Measurements from ENCODE around the gene CFAP221.

Gene CFAP221

GRCh38 chr2:119537792-119538191 lies 6.5 kb upstream of the CFAP221 start:
- DNase-seq = no peak

GRCh38 chr2:119541476-119541875 lies 2.8 kb upstream of the CFAP221 start:
- DNase-seq = no peak

- DNase-seq = no peak
Observed at GRCh38 chr2:119544939-119545475, 758 bp downstream of the CFAP221 start.

GRCh38 chr2:119545754-119546446 lies 1.7 kb downstream of the CFAP221 start:
- DNase-seq = no peak

- DNase-seq = no peak
Observed at GRCh38 chr2:119546447-119546767, 2.2 kb downstream of the CFAP221 start.

- DNase-seq = no peak
Observed at GRCh38 chr2:119548516-119549120, 4.4 kb downstream of the CFAP221 start.

- DNase-seq = no peak
Observed at GRCh38 chr2:119549241-119549640, 5.0 kb downstream of the CFAP221 start.

- no peak for DNase-seq
Observed at GRCh38 chr2:119550346-119550745, 6.1 kb downstream of the CFAP221 start.

GRCh38 chr2:119550856-119551255 lies 6.6 kb downstream of the CFAP221 start:
- no peak for DNase-seq

GRCh38 chr2:119552902-119553301 lies 8.7 kb downstream of the CFAP221 start:
- DNase-seq = no peak

- no peak for DNase-seq
Observed at GRCh38 chr2:119553687-119554344, 9.6 kb downstream of the CFAP221 start.

- DNase-seq = no peak
Observed at GRCh38 chr2:119565481-119565880, 21.2 kb downstream of the CFAP221 start.

GRCh38 chr2:119567292-119567691 lies 23.0 kb downstream of the CFAP221 start:
- no peak for DNase-seq

GRCh38 chr2:119574108-119574815 lies 30.0 kb downstream of the CFAP221 start:
- DNase-seq = no peak

GRCh38 chr2:119574864-119575263 lies 30.6 kb downstream of the CFAP221 start:
- no peak for DNase-seq

GRCh38 chr2:119575439-119575838 lies 31.2 kb downstream of the CFAP221 start:
- no peak for DNase-seq

GRCh38 chr2:119579424-119580295 lies 35.4 kb downstream of the CFAP221 start:
- no peak for DNase-seq

GRCh38 chr2:119580550-119581072 lies 36.4 kb downstream of the CFAP221 start:
- DNase-seq = no peak

GRCh38 chr2:119583291-119583690 lies 39.0 kb downstream of the CFAP221 start:
- DNase-seq = no peak

- no peak for DNase-seq
Observed at GRCh38 chr2:119584469-119584868, 40.2 kb downstream of the CFAP221 start.

GRCh38 chr2:119586085-119586484 lies 41.8 kb downstream of the CFAP221 start:
- no peak for DNase-seq

GRCh38 chr2:119590873-119591272 lies 46.6 kb downstream of the CFAP221 start:
- DNase-seq = no peak
